ENCODE results near the gene PLXNA4. TPM values are rescaled to one million over a fixed set of nuclear protein-coding genes. Genes with fewer than 3 reads are reported as not detected.
"Not testable (repeated sequence)": the region's sequence is repeated elsewhere in the genome, so short reads cannot be mapped to it uniquely, and the experiment has no call there.

The PLXNA4 gene
- total and polyA plus RNA-seq, 2 experiments from 2014 or later = 0.08 to 0.80 TPM

DNA sequence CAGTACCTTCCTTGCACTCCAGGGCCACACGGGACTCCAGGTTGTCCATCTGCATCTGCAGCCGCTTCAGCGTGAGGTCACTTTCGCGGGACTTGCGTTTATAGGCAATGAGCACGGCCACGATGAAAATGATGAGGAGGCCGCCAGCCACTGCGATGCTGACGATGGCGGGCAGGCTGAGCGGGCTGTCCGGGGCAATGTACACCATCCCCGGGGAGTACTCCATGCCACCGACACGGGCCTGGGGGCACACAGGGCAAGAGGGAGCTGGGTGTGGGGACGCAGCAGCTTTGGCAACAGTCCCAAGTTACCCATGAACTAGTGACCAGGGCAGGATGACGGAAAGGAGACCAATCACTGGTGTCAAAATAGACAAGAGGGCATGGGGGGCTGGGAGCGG lies 396.6 kb downstream of the PLXNA4 start (continued):
- TF ChIP-seq, protein P1, sequence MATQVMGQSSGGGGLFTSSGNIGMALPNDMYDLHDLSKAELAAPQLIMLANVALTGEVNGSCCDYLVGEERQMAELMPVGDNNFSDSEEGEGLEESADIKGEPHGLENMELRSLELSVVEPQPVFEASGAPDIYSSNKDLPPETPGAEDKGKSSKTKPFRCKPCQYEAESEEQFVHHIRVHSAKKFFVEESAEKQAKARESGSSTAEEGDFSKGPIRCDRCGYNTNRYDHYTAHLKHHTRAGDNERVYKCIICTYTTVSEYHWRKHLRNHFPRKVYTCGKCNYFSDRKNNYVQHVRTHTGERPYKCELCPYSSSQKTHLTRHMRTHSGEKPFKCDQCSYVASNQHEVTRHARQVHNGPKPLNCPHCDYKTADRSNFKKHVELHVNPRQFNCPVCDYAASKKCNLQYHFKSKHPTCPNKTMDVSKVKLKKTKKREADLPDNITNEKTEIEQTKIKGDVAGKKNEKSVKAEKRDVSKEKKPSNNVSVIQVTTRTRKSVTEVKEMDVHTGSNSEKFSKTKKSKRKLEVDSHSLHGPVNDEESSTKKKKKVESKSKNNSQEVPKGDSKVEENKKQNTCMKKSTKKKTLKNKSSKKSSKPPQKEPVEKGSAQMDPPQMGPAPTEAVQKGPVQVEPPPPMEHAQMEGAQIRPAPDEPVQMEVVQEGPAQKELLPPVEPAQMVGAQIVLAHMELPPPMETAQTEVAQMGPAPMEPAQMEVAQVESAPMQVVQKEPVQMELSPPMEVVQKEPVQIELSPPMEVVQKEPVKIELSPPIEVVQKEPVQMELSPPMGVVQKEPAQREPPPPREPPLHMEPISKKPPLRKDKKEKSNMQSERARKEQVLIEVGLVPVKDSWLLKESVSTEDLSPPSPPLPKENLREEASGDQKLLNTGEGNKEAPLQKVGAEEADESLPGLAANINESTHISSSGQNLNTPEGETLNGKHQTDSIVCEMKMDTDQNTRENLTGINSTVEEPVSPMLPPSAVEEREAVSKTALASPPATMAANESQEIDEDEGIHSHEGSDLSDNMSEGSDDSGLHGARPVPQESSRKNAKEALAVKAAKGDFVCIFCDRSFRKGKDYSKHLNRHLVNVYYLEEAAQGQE (IDR thresholded peaks at IDR 0.05; ENCODE audit: unreplicated experiment) = no peak

DNA sequence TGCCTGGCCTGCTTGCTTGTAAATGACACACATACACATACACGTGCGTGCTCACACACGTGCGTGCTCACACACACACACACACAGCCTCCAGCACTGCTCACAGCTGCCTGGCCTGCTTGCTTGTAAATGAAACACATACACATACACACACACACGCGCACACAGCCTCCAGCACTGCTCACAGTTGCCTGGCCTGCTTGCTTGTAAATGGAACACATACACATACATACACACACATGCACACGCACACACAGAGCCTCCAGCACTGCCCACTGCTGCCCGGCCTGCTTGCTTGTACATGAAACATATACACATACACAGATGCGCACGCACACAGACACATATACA lies 397.2 kb downstream of the PLXNA4 start:
- peaks cover 4% of the 10 kb centered on the region; the same call in 1 of the 2 replicates for H3K4me1 ChIP-seq (ENCODE audit: insufficient read depth)
- ATAC-seq (no peak), DNase-seq (ENCODE audit: low spot score) (no peak)
- Mint-ChIP-seq H3K27ac (no peak overlapping the region), H3K4me1 (peaks cover 10% of the 10 kb centered on the region), H3K27me3 (ENCODE audit: insufficient read depth, low read depth, poor library complexity) (peaks cover 6% of the 10 kb centered on the region), H3K36me3 (ENCODE audit: low read depth) (no peaks in the 10 kb centered on the region), H3K9me3 (no peaks in the 10 kb centered on the region; the same call in 2 of the 3 replicates), H3K4me3 (no peak overlapping the region)
- H3K27ac ChIP-seq (ENCODE audit: low read depth) = no peak overlapping the region
- TF ChIP-seq, protein P2, sequence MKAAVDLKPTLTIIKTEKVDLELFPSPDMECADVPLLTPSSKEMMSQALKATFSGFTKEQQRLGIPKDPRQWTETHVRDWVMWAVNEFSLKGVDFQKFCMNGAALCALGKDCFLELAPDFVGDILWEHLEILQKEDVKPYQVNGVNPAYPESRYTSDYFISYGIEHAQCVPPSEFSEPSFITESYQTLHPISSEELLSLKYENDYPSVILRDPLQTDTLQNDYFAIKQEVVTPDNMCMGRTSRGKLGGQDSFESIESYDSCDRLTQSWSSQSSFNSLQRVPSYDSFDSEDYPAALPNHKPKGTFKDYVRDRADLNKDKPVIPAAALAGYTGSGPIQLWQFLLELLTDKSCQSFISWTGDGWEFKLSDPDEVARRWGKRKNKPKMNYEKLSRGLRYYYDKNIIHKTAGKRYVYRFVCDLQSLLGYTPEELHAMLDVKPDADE (IDR thresholded peaks at IDR 0.05) = no peak
- TF ChIP-seq, protein P3, sequence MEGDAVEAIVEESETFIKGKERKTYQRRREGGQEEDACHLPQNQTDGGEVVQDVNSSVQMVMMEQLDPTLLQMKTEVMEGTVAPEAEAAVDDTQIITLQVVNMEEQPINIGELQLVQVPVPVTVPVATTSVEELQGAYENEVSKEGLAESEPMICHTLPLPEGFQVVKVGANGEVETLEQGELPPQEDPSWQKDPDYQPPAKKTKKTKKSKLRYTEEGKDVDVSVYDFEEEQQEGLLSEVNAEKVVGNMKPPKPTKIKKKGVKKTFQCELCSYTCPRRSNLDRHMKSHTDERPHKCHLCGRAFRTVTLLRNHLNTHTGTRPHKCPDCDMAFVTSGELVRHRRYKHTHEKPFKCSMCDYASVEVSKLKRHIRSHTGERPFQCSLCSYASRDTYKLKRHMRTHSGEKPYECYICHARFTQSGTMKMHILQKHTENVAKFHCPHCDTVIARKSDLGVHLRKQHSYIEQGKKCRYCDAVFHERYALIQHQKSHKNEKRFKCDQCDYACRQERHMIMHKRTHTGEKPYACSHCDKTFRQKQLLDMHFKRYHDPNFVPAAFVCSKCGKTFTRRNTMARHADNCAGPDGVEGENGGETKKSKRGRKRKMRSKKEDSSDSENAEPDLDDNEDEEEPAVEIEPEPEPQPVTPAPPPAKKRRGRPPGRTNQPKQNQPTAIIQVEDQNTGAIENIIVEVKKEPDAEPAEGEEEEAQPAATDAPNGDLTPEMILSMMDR (conservative IDR thresholded peaks at IDR 0.05; ENCODE audit: low read depth in 2 of 2) = no peak
- TF ChIP-seq EZH2phosphoT487 (IDR thresholded peaks at IDR 0.05; ENCODE audit: unreplicated experiment) (no peak), ZNF114 (CRISPR knock-in tag; IDR thresholded peaks at IDR 0.05) (no peak), EZH2 (IDR thresholded peaks at IDR 0.05; ENCODE audit: low read depth, unreplicated experiment) (no peak)
- TF ChIP-seq, protein P1 (IDR thresholded peaks at IDR 0.05; ENCODE audit: unreplicated experiment) = no peak
- H3F3A ChIP-seq (replicated peaks; ENCODE audit: low read depth) = no peaks in the 10 kb centered on the region
- H3K4me3 ChIP-seq = no peak overlapping the region
- no peaks in the 10 kb centered on the region for H4K20me1 ChIP-seq (replicated peaks; ENCODE audit: insufficient read depth)
- no peak overlapping the region for H2AFZ ChIP-seq
- H3K36me3 ChIP-seq (ENCODE audit: insufficient read depth) = no peaks in the 10 kb centered on the region
- 0 out of 2 replicates have a peak, but pooled peaks cover 3% of the 10 kb centered on the region for H3K9me2 ChIP-seq (ENCODE audit: insufficient read depth)
- no peaks in the 10 kb centered on the region for H3K27me3 ChIP-seq (ENCODE audit: insufficient read depth)
- no peak overlapping the region for H3K4me2 ChIP-seq
- H3K79me2 ChIP-seq (replicated peaks; ENCODE audit: insufficient read depth) = no peaks in the 10 kb centered on the region

DNA sequence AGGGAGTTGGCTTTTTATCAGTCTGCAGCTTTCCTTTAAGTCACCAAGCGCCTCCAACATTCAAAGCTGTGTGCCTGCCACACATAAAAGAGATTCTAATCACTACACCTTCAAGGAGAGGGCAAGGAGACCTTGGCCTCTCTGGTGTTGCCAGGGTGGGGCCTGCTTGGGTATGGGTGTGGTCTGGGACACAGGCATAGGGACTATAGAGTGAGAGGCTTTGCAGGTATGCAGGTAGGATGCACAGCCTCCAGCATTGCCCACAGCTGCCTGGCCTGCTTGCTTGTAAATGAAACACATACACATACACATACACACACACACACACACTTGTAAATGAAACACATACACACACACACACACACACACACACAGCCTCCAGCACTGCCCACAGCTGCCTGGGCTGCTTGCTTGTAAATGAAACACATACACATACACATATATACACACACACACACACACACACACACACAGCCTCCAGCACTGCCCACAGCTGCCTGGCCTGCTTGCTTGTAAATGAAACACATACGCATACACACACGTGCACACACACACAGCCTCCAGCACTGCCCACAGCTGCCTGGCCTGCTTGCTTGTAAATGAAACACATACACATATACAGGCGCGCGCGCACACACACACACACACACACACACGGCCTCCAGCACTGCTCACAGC lies 397.7 kb downstream of the PLXNA4 start:
- DNase-seq (ENCODE audit: low spot score); H4K20me1 ChIP-seq (replicated peaks; ENCODE audit: insufficient read depth); H3K9me3 Mint-ChIP-seq; H3K27ac ChIP-seq (ENCODE audit: low read depth); H3K27me3 Mint-ChIP-seq (ENCODE audit: insufficient read depth, low read depth, poor library complexity); H3F3A ChIP-seq (replicated peaks; ENCODE audit: low read depth); H3K4me1 Mint-ChIP-seq; H3K4me1 ChIP-seq (ENCODE audit: insufficient read depth); H3K36me3 ChIP-seq (ENCODE audit: insufficient read depth); H3K4me2 ChIP-seq; H3K4me3 ChIP-seq; H3K9me2 ChIP-seq (ENCODE audit: insufficient read depth); H3K4me3 Mint-ChIP-seq; H3K36me3 Mint-ChIP-seq (ENCODE audit: low read depth); H3K27me3 ChIP-seq (ENCODE audit: insufficient read depth); H3K27ac Mint-ChIP-seq; H2AFZ ChIP-seq; H3K79me2 ChIP-seq (replicated peaks; ENCODE audit: insufficient read depth): not testable (repeated sequence)
- peak; percentile 38; the same call in 2 of the 3 replicates for ATAC-seq

Data from GM23338 (cell line).